ENCODE measurements around the gene GRK3.
"Not testable (repeated sequence)": the region's sequence is repeated elsewhere in the genome, so short reads cannot be mapped to it uniquely, and the experiment has no call there.

The GRK3 gene

DNA sequence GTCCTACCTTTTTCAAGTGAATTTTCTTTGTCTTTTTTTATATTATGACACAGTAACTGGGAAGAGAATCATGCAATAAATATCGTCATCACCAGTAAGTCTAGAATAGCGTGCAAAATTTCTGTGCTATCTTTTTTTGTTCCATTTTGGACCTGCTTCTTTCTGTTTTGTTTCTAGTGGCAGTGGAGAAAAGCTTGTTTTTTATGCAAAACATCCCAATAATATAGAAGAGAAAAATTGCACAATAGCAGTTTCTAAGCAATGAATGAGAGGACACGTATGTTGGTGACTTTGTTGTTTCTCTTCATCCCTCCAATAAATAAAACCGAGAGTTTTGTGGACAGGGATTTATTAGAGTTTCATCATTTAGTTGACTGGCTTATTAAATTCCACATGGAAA, 10.3 kb downstream of the GRK3 start:
- no peak for DNase-seq

DNA sequence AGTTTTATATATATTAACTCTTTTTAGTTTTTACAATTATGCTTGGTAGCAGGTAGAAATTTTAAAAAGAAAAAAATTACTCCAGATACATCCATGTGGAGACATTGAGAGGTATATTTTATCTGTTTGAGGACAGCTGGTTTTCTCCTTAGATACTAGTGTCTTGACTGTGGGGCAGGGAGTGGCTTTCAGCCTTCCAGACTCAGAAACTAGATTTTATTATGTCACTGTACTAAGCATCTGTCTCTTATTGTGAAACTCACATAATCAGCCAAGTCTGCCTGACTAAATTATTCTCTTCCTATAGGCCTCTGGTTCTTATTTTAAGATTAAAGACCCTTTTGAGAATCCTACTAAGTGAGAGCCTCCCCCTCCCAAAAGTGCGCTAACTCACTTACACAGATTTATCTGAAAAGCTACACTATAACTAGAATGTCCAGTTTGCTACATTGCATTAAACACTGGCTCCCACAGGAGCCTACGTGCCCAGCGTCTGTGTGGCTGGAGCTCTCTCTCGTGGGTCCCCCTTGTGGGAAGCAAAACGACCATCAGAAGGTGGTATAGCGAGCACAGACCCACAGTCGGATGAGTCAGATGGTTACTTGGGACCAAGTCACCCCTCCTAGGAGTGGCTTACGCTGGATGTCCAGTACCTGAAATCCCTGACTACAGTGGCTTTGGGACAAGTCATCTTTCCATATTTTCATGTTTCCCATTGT, 11.4 kb downstream of the GRK3 start:
- DNase-seq, result not testable (repeated sequence)

DNA sequence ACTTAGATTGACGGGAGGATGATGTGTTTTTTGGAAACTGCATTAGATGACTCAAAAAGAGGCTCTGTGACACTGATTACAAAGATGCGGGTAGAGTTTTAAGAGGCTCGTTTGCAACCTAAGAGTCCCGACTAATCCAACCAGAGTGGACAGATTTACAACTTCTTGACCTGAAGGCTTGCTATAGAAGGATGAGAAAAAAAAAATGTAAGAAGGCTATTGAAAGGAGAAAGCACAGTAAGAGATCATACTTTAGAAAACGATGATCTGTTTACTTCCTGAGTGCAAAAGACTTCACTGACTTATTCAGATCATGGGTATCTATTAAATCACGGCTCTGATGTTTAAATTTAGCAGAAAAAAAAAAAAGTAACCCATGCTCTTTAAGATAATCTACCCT, 17.0 kb downstream of the GRK3 start:
- DNase-seq, result not testable (repeated sequence)

DNA sequence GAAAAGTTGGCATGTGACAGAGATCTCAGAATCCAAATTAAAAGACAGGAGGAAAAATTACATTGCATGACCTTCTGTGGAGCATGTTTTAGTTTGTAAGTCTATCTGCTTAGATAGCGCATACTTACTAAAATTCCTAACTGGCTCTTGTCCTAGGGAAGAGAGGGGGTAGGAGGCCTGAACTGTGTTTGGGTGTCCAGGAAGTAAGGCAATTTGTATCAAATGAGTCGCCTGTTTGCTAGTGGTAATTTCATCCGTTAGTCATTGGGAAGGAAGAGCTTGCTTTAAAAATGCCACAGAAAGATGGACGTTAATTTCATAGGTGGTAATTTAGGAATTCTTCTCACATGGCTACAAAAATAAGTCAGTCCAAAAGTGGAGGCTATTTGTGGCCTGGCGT, 18.5 kb downstream of the GRK3 start:
- DNase-seq, result no peak

DNA sequence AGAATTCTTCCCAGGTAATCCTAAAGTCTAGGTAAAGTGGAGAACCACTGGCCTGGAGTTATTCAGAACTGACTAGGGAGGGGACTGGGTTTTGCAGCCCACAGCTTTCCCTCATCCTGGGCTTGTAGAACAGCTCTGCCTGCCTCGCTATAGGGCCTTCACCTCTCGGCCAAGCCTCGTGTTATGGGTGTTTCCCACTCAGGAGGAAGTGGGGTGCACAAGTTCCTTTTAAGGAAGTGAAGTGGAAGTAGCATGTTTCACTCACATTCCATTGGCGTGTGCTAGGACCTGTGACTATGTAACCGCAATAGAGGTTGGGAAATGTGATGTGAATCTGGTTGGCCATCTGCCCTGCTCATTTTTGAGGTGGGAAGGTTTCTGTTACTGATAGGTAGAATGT, 20.5 kb downstream of the GRK3 start:
- not testable (repeated sequence) for DNase-seq

DNA sequence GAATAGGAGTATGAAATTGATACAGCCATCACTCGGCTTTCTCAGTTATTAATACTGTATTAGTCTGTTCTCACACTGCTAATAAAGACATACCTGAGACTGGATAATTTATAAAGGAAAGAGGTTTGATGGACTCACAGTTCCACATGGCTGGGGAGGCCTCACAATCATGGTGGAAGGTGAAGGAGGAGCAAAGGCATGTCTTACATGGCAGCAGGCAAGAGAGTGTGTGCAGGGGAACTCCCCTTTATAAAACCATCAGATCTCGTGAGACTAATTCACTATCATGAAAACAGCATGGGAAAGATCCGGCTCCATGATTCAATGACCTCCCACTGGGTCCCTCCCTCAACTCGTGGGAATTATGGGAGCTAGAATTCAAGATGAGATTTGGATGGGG, 25.2 kb downstream of the GRK3 start:
- not testable (repeated sequence) for DNase-seq

DNA sequence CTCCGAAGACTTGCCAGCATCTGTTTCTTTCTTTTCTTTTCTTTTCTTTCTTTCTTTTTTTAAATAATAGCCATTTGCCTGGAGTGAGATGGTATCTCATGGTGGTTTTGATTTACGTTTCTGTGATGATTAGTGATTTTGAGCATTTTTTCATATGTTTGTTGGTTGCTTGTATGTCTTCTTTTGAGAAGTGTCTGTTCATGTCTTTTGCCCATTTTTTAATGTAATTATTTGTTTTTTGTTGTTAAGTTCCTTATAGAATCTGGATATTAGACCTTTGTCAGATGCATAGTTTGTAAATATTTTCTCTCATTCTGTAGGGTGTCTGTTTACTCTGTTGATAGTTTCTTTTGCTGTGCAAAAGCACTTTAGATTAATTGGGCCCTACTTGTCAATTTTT, 28.8 kb downstream of the GRK3 start:
- DNase-seq, result not testable (repeated sequence)

GRCh38 chr22:25598609-25599008, 34.1 kb downstream of the GRK3 start:
- DNase-seq, result no peak

GRCh38 chr22:25602445-25602844, 38.0 kb downstream of the GRK3 start:
- no peak for DNase-seq

DNA sequence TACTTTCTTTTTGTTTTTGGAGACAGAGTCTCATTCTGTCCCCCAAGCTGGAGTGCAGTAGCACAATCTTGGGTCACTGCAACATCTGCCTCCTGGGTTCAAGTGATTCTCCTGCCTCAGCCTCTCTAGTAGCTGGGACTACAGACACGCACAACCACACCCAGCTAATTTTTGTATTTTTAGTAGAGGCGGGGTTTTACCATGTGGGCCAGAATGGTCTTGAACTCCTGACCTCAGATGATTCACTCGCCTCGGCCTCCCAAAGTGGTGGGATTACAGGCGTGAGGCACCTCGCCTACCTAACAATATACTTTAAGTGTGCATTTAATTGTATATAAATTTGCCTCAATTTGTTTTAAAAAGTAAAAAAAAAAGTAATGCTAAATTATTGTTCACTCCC, 38.4 kb downstream of the GRK3 start:
- DNase-seq, result no peak

DNA sequence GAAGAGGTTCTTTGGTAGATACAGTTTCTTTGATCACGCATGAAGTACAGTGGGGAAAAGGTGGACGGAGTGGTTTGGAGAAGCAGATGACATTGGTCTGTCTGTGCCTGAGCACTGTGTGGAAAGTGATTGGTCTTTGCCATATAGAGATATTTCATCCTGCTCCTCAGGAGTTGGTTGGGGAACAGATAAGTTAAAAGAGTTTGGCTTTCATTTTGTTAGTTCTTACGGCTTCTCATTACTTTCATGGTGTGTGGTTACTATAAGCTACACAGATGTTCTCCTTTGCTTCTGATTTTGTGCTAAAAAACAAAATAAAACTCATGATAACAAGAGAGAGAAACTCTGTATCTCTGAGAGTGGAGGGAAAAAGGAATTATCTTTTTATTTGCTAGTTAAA, 40.7 kb downstream of the GRK3 start:
- DNase-seq, result not testable (repeated sequence)

GRCh38 chr22:25605565-25605964, 41.1 kb downstream of the GRK3 start:
- not testable (repeated sequence) for DNase-seq

DNA sequence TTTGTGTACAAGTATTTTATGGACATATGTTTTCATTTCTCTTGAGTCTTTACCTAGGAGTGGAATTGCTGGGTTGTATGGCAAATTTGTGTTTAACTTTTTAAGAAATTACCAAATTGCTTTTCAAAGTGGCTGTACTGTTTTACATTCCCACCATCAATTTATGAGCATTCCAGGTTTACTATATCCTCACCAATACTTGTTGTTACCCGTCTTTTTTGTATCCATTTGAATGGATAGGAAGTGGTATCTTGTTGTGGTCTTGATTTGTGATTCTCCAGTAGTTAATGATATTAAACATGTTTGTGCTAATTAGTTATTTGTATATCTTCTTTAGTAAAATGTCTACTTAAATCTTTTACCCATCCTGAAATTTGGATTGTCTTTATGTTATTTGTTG, 46.8 kb downstream of the GRK3 start:
- DNase-seq, result not testable (repeated sequence)

- DNase-seq, result not testable (repeated sequence)
Observed at GRCh38 chr22:25613131-25613530, 48.7 kb downstream of the GRK3 start.

DNA sequence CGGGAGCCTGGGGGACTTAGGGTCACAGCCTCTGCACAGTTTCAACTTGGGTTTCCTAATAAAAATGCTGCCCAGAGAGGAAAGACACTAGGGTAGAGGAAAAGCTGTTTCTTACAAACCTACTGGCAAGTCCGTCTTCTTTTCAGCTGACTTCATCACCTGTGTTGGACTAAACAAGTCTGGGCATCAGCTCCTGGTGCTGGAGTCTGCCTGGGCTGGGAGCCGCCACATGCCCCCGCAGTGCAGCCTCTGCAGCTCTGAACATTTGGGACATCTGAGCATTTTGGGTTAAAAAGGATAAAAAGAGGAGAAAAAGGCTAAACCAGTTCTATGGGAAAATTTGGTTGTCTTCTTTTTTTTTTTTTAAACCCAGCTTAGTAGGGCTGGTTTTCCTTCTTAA, 49.1 kb downstream of the GRK3 start:
- DNase-seq, result not testable (repeated sequence)

- not testable (repeated sequence) for DNase-seq
Observed at GRCh38 chr22:25614791-25615190, 50.3 kb downstream of the GRK3 start.

DNA sequence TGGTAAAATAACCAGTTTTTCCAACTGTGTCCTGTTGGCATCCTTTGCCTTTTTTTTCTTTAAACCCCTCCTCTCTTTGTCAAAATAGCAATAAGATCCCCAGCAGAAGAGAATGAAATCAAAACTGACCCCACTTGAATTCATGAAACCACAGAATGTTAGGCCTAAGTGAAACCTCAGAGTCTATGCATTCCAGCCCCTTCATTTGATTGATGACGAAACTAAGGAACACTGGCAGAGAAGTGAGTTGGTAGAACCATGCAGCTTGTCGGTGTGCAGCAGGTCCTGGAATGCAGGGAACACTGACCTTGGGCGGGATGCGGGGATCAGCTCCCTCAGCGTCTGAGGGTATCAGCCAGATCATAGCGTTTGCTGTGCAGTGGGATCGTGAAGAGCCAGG, 57.5 kb downstream of the GRK3 start:
- no peak for DNase-seq

DNA sequence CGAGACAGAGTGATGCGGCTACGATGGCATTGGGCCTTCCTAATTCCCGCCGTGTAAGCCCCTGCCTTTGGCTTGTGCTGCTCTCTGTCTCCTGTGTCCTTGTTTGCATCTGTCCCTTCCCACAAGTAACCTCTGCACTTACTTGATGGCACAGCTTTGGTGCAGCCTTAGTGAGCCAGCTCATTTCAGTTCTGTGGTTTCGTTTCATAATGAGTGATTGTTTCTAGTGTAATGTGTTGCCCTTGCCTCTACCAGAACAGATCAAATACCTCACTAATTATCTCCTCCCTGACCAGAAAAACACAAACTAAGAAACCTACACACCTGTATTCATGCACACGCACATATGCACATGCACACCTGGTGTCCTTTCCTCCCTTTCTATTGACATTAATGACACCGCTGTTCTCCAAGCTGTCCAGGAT, 58.8 kb downstream of the GRK3 start:
- DNase-seq, result no peak

GRCh38 chr22:25623851-25624250, 59.4 kb downstream of the GRK3 start:
- no peak for DNase-seq

- no peak for DNase-seq
Observed at GRCh38 chr22:25624476-25624875, 60.0 kb downstream of the GRK3 start.

DNA sequence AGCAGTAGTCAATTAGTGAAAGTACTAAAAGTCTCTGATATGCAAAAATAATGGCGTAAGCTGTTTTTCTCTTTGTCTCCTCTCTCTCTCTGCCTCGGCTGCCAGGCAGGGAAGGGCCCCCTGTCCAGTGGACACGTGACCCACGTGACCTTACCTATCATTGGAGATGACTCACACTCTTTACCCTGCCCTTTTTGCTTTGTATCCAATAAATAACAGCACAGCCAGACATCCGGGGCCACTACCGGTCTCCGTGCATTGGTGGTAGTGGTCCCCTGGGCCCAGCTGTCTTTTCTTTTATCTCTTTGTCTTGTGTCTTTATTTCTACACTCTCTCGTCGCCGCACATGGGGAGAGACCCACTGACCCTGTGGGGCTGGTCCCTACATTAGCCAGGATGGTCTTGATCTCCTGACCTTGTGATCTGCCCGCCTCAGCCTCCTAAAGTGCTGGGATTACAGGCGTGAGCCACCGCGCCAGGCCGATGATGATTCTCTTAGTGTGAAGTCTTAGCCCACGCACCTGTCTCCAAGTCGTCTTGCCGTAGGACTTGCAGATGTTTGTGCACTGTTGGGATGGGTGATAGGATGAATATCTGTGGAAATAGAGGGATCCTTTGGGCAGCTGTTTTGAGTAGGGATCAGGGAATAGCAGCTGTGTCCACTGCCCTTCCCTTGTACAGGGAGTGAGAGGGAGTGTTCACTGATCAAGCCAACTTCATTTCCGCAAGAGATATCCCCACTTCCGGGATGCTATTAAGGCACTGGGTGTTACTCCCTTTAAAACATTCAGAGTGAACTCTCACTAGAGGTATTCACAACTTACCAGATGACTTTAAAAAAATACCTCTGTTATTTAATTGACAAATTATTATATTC, 61.5 kb downstream of the GRK3 start:
- DNase-seq, result not testable (repeated sequence)

GRCh38 chr22:25626624-25626990, 62.1 kb downstream of the GRK3 start:
- DNase-seq, result no peak

DNA sequence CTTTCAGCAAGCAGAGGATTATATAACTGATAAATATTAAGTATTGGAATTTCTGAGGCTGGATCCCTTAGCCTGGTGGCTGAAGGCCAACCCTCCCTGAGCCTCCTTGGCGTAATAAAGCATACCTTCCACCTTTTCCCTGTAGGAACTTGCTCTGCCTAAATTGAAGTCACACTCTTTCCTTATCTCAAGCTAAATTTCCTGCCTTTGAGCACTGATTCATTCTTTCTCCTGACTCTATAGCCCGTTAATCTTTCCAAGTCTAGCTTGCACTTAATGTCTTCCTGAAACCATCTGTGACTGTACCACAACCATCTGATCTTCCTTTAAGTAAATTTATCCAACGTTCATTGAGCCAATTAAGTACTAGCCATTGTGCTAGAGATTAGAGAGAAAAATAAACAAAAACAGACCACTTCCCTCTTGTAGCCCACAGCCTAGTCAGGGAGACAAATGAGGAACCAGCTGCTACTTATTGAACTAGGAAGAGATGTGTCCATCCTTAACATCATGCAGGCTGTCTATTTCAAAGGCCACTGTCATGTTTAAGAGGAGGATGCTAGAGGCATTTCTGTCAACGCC, 62.9 kb downstream of the GRK3 start:
- DNase-seq, result peak; percentile 8

DNA sequence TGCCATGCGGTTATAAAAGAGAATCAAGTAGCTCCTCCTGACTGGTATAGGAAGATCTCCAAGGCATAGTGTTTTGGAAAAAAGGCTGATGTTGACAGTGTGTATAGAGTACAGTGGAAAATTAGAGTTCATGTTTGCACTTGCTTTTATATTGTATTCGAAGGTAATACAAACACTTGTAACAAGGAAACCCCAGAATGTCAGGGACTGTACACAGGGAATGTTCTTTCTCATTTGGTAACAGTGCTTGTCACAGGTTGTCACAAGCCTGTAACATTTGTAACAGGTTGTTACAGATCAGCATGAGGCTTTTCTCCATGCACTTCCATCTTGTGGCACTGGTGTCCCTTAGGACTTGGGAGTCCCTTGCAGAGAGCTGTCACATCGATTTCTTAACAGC, 64.0 kb downstream of the GRK3 start:
- no peak for DNase-seq
